Activated CD8-positive, alpha-beta T cell treated with anti-CD3 and anti-CD28 coated beads for 36 hours (primary cell): Measurements from ENCODE around the gene AGBL4. TPM values are rescaled to one million over a fixed set of nuclear protein-coding genes. Genes with fewer than 3 reads are reported as not detected.
A peak's percentile ranks its signal among the peaks of the same experiment; 100 is the strongest.

Source experiments
- ATAC-seq: fragments of 200-7000 bp; cut with Tn5 transposase; one replicate; pipeline ENCODE4 v1.10.0; 2021; ENCODE audit warnings: mild to moderate bottlenecking, moderate library complexity
- CTCF ChIA-PET: fragments of 350-600 bp; sonication (Branson Sonifier 250); formaldehyde crosslinking; loops from one replicate; lab custom pipeline; 2021; ENCODE audit warnings: antibody characterized with exemption; lab: Charles Lee
- POLR2A ChIA-PET: fragments of 350-600 bp; sonication (Branson Sonifier 250); formaldehyde crosslinking; loops from one replicate; lab custom pipeline; 2021; ENCODE audit warnings: antibody characterized with exemption; lab: Charles Lee
- DNase-seq: peaks from one replicate; pipeline ENCODE4 v3.0.0-alpha.2; 2020
- H3K27ac Mint-ChIP-seq: one replicate; pipeline ENCODE4 v1.8.0; 2021; ENCODE audit warnings: mild to moderate bottlenecking, mixed read lengths
- H3K27me3 Mint-ChIP-seq: one replicate; pipeline ENCODE4 v1.8.0; 2021; ENCODE audit warnings: mixed read lengths
- H3K36me3 Mint-ChIP-seq: one replicate; pipeline ENCODE4 v1.8.0; 2021; ENCODE audit warnings: low read depth, mixed read lengths
- H3K4me1 Mint-ChIP-seq: one replicate; pipeline ENCODE4 v1.8.0; 2021; ENCODE audit warnings: low read depth, mixed read lengths
- H3K4me3 Mint-ChIP-seq: one replicate; pipeline ENCODE4 v1.8.0; 2021; ENCODE audit warnings: mild to moderate bottlenecking, moderate library complexity, mixed read lengths
- H3K9me3 Mint-ChIP-seq: one replicate; pipeline ENCODE4 v1.8.0; 2021; ENCODE audit warnings: mixed read lengths
- CTCF ChIP-seq: fragments of 200-600 bp; IDR thresholded peaks from one replicate; pipeline ENCODE4 v1.8.0; 2022; ENCODE audit warnings: antibody characterized with exemption, mild to moderate bottlenecking
- intact Hi-C: fragments of 100-400 bp; cut with micrococcal nuclease; formaldehyde crosslinking; loops from one replicate; pipeline ENCODE4 v1.10.0; 2022
- total RNA-seq, 2 experiments: library from RNA; stranded (reverse); gene quantifications; one replicate each; pipeline ENCODE4 v1.2.3, GENCODE V29; 2021

Gene AGBL4
- total RNA-seq, 2 experiments from 2014 or later, result 0.14 TPM; not detected in 1

- TF ChIP-seq CTCF, result no peak
- Mint-ChIP-seq H3K4me3 (no peak overlapping the region), H3K9me3 (no peaks in the 10 kb centered on the region), H3K27ac (no peak overlapping the region), H3K27me3 (no peaks in the 10 kb centered on the region), H3K4me1 (peaks cover 4% of the 10 kb centered on the region), H3K36me3 (no peaks in the 10 kb centered on the region)
- intact Hi-C loops, result no loop called here
- CTCF ChIA-PET, result interaction anchor here (0.8 to 1.9 kb wide), 3 partner anchors 12 to 62 kb away, joined by 3 to 9 read pairs (median 5); partner anchors contain the start of gene SPATA6
- POLR2A ChIA-PET, result no interaction called here
- ATAC-seq (no peak), DNase-seq (no peak)
Measured at GRCh38 chr1:48499211-48499735, 1524.5 kb downstream of the AGBL4 start.

- intact Hi-C loops, result no loop called here
- POLR2A ChIA-PET, result interaction anchor here (0.8 kb wide), 1 partner anchor 199 kb away, joined by 3 read pairs; no protein-coding TSS in a partner anchor
- Mint-ChIP-seq H3K27me3 (no peaks in the 10 kb centered on the region), H3K9me3 (no peaks in the 10 kb centered on the region), H3K4me1 (peaks cover 4% of the 10 kb centered on the region), H3K36me3 (no peaks in the 10 kb centered on the region), H3K4me3 (no peak overlapping the region), H3K27ac (no peak overlapping the region)
- ATAC-seq, result peak; percentile 94
- CTCF ChIA-PET, result interaction anchor here (0.6 to 2.0 kb wide), 23 partner anchors 8 to 412 kb away, joined by 3 to 12 read pairs (median 4); no protein-coding TSS in a partner anchor
- DNase-seq, result peak; percentile 84
- peak; percentile 82 for TF ChIP-seq CTCF
Measured at GRCh38 chr1:48498096-48498791, 1525.5 kb downstream of the AGBL4 start.

- POLR2A ChIA-PET, result no interaction called here
- no peak for TF ChIP-seq CTCF
- no peak overlapping the region for H3K4me3 Mint-ChIP-seq
- H3K9me3 Mint-ChIP-seq, result no peaks in the 10 kb centered on the region
- no peak for DNase-seq
- H3K27ac Mint-ChIP-seq, result no peak overlapping the region
- H3K27me3 Mint-ChIP-seq, result no peaks in the 10 kb centered on the region
- peaks cover 4% of the 10 kb centered on the region for H3K4me1 Mint-ChIP-seq
- CTCF ChIA-PET, result no interaction called here
- ATAC-seq, result no peak
- no peaks in the 10 kb centered on the region for H3K36me3 Mint-ChIP-seq
- intact Hi-C loops, result no loop called here
Measured at GRCh38 chr1:48495911-48496310, 1527.8 kb downstream of the AGBL4 start.

GRCh38 chr1:48495166-48495565 lies 1528.6 kb downstream of the AGBL4 start:
- intact Hi-C loops, result no loop called here
- H3K36me3 Mint-ChIP-seq, result no peaks in the 10 kb centered on the region
- no peaks in the 10 kb centered on the region for H3K9me3 Mint-ChIP-seq
- ATAC-seq (no peak), DNase-seq (no peak)
- no peaks in the 10 kb centered on the region for H3K27me3 Mint-ChIP-seq
- peaks cover 4% of the 10 kb centered on the region for H3K4me1 Mint-ChIP-seq
- ChIA-PET CTCF (no interaction called here), POLR2A (no interaction called here)
- no peak for TF ChIP-seq CTCF
- no peak overlapping the region for H3K4me3 Mint-ChIP-seq
- H3K27ac Mint-ChIP-seq, result no peak overlapping the region
